ENCODE data around the gene SPCS3.

The SPCS3 gene

DNA sequence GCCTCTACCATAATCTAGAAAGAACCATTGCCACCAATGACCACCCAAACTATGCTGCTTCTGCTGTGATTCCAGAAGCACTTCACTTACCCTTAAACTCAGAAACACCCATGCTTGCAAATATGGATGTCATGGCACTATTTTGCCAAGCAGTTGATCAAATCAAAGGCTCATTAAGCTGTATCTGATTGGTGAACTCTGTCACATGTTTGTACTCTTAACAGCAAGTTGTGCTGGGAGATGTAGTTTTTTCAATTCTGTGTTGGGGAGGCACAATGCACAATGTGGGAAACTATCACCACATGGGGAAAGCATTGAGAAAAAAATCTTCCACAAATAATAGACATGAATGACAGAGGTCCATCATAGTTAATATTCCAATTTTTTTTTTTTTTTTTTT, 19.2 kb upstream of the SPCS3 start:
- Histone ChIP-seq H3K27ac (replicated peaks) (no peak overlapping the region), H3K27me3 (ENCODE audit: insufficient read depth, poor library complexity, severe bottlenecking) (peaks cover 4% of the 10 kb centered on the region), H3K4me3 (replicated peaks; ENCODE audit: insufficient read depth, low read length) (no peak overlapping the region)
- no peak for DNase-seq (ENCODE audit: low read depth in 1 of 2, low spot score in 1 of 2)
- TF ChIP-seq SPI1 (IDR thresholded peaks at IDR 0.05; ENCODE audit: borderline replicate concordance, low read depth) (no peak), REST (IDR thresholded peaks at IDR 0.05; ENCODE audit: insufficient replicate concordance, low read depth) (no peak)

DNA sequence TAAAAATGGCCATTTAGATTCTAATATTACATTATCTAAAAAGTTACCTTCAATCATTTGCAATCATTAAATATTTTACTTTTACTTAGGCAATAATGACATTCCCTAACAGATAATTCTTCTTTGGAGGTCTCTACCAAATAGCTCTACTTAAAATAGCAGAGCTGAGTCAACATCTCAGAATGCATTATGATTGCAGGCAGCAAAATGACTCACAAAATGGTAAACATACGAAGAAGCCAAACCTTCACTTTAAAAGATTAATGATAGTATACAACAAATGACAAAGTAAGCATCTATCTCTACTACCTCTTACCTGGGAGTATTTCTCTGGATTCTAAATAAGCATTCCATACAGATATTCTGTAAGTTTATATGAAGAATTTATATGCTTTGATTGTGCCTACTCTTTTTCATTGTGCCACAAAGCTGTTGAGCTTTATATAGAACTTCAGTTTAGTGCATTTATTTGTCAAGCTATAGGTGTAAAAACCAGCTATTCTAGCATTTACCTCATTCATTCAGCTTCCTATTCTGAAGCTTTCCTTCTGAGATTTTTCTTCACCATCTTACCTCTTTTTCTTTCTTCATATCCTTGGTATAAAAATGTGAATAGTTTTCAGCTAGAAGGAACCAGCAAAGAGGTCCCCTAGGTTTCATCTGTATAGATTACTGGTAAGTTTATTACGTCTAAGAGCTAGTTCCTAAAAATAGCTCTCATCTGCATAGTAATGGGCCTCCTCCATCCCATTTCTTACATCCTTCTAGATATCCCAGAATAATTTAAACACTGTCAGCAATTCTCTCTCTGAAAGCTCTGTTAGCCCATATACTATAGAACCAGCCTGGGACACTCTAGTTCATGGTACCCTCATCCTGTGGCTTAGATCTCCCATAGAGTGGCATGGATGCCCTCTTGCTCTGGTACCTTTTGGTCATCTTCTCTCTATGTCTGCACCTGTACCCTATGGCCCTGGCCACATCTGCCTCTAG, 17.2 kb upstream of the SPCS3 start:
- DNase-seq (ENCODE audit: low read depth in 1 of 2, low spot score in 1 of 2) = no peak
- H3K27ac ChIP-seq (replicated peaks) = no peak overlapping the region
- no peak for TF ChIP-seq GABPA (IDR thresholded peaks at IDR 0.05; ENCODE audit: low read depth)
- no peak for TF ChIP-seq SPI1 (IDR thresholded peaks at IDR 0.05; ENCODE audit: borderline replicate concordance, low read depth)
- no peak overlapping the region for H3K4me3 ChIP-seq (replicated peaks; ENCODE audit: insufficient read depth, low read length)
- peaks cover 4% of the 10 kb centered on the region for H3K27me3 ChIP-seq (ENCODE audit: insufficient read depth, poor library complexity, severe bottlenecking)

- no peak for DNase-seq (ENCODE audit: low read depth in 1 of 2, low spot score in 1 of 2)
- H3K27me3 ChIP-seq (ENCODE audit: insufficient read depth, poor library complexity, severe bottlenecking) = peaks cover 4% of the 10 kb centered on the region
- H3K27ac ChIP-seq (replicated peaks) = no peak overlapping the region
- H3K4me3 ChIP-seq (replicated peaks; ENCODE audit: insufficient read depth, low read length) = no peak overlapping the region
- TF ChIP-seq GABPA (IDR thresholded peaks at IDR 0.05; ENCODE audit: low read depth) (no peak), REST (IDR thresholded peaks at IDR 0.05; ENCODE audit: insufficient replicate concordance, low read depth) (no peak), POLR2AphosphoS5 (IDR thresholded peaks at IDR 0.05; ENCODE audit: low read depth) (no peak), CTCF (IDR thresholded peaks at IDR 0.05; ENCODE audit: insufficient read depth, low read length) (no peak), SPI1 (IDR thresholded peaks at IDR 0.05; ENCODE audit: borderline replicate concordance, low read depth) (no peak)
These were observed 15.8 kb upstream of the SPCS3 start for GRCh38 chr4:176303938-176304337.

- no peak overlapping the region for H3K4me3 ChIP-seq (replicated peaks; ENCODE audit: insufficient read depth, low read length)
- no peak overlapping the region for H3K27ac ChIP-seq (replicated peaks)
- TF ChIP-seq SPI1 (IDR thresholded peaks at IDR 0.05; ENCODE audit: borderline replicate concordance, low read depth) (no peak), REST (IDR thresholded peaks at IDR 0.05; ENCODE audit: insufficient replicate concordance, low read depth) (no peak), GABPA (IDR thresholded peaks at IDR 0.05; ENCODE audit: low read depth) (no peak), CTCF (IDR thresholded peaks at IDR 0.05; ENCODE audit: insufficient read depth, low read length) (no peak), POLR2AphosphoS5 (IDR thresholded peaks at IDR 0.05; ENCODE audit: low read depth) (no peak)
- no peak for DNase-seq (ENCODE audit: low read depth in 1 of 2, low spot score in 1 of 2)
- H3K27me3 ChIP-seq (ENCODE audit: insufficient read depth, poor library complexity, severe bottlenecking) = peaks cover 4% of the 10 kb centered on the region
These were observed 12.7 kb upstream of the SPCS3 start for GRCh38 chr4:176306837-176307665.
